Brain microvascular endothelial cell (primary cell): ENCODE results near the gene CD274.
A peak's percentile ranks its signal among the peaks of the same experiment; 100 is the strongest.

Experiments used
- DNase-seq: peaks from one replicate; pipeline ENCODE4 v3.0.0-alpha.2; 2020
- H3K27ac ChIP-seq: fragments of 250-450 bp; sonication (Bioruptor Pico); 2 replicates; pipeline ENCODE4 v1.5.1; 2020; ENCODE audit warnings: mild to moderate bottlenecking, moderate library complexity
- H3K27me3 ChIP-seq: fragments of 250-450 bp; sonication (Bioruptor Pico); replicated peaks from 2 replicates; pipeline ENCODE4 v1.5.1; 2020; ENCODE audit warnings: mild to moderate bottlenecking
- H3K36me3 ChIP-seq: fragments of 250-450 bp; sonication (Bioruptor Pico); replicated peaks from 2 replicates; pipeline ENCODE4 v1.5.1; 2020; ENCODE audit warnings: mild to moderate bottlenecking
- H3K4me3 ChIP-seq: 2 replicates; pipeline ENCODE4 v1.5.1; 2011; ENCODE audit warnings: low read depth, mild to moderate bottlenecking, control low read depth, low read length, moderate library complexity
- in situ Hi-C: cut with HindIII; loops from 2 replicates; pipeline ENCODE4 v1.10.0; 2017; ENCODE audit warnings: low sequenced_read_pairs, low pct_ligation_motif_present
- TF ChIP-seq, protein P1 (sequence below): IDR thresholded peaks from 2 replicates; pipeline ENCODE4 v1.5.1; 2011; ENCODE audit warnings: low read depth, mild to moderate bottlenecking, moderate library complexity, low read length, control low read depth, inconsistent platforms; ENCODE audit errors: missing control alignments

Gene CD274

DNA sequence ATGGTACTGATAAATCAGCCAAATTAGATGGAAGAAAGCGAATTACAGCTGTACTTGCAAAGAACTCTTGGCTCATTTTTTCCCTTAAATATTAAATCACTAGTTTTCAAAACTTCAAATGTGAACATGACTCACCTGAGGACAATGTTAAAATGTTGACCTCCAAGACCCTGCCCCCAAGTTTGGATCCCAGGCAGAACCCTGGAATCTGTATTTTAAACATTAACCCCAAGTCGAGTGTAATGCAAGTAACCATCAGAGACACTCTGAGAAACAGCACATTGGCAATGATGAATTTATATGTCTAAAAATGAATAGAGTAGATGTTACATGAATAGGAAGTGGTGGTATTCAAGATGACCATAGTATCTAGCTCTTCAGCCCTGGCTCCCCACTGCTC is 2.3 kb upstream of the CD274 start:
- Histone ChIP-seq H3K27ac (no peak overlapping the region), H3K36me3 (no peaks in the 10 kb centered on the region), H3K27me3 (no peaks in the 10 kb centered on the region), H3K4me3 (no peak overlapping the region)
- TF ChIP-seq, protein P1, sequence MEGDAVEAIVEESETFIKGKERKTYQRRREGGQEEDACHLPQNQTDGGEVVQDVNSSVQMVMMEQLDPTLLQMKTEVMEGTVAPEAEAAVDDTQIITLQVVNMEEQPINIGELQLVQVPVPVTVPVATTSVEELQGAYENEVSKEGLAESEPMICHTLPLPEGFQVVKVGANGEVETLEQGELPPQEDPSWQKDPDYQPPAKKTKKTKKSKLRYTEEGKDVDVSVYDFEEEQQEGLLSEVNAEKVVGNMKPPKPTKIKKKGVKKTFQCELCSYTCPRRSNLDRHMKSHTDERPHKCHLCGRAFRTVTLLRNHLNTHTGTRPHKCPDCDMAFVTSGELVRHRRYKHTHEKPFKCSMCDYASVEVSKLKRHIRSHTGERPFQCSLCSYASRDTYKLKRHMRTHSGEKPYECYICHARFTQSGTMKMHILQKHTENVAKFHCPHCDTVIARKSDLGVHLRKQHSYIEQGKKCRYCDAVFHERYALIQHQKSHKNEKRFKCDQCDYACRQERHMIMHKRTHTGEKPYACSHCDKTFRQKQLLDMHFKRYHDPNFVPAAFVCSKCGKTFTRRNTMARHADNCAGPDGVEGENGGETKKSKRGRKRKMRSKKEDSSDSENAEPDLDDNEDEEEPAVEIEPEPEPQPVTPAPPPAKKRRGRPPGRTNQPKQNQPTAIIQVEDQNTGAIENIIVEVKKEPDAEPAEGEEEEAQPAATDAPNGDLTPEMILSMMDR: no peak
- DNase-seq: no peak
- in situ Hi-C loops: loop anchor here (25.0 kb wide), 1 partner anchor 139 kb away; no protein-coding TSS in a partner anchor

DNA sequence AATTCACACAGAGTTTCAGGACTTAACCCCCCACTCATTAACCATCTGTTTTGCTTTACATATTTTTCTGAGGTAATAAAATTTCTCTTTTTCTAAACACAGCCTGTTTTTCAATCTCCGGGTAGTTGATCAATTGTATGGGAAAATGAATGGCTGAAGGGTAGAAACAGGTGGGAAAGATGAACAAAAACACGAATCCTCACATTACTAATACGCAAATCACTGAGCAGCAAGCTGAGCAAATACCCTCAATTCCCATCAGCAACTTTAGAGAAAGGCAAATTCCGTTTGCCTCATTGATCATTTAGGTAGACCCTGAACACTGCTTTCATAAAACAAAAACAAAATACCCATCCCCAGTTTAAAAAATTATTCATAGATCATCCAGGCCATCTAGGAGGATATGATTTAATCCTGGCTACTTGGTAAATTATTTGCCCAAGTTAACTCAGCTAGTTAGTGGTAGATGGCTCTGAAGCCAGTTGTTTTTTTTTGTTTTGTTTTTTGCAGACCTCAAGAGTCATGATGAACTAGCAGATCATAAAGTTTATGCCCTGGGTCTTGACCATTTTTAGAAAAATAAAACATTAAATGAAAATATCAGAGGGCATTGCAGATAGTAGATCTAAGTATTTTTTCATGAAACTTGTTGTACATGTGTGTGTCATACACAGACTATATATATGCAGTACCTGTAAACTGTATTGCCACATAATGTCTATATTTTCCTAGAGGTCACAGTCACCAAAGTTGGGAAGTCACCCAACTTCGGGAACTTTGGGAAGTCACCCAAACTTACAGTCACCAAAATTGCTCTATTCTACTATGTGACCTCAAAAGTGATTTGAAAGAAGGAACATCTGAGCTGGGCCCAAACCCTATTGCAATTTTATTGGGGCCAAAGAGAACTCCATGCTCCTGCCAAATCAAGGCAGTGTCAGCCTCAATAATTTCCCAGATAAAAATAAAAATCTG is 1.6 kb upstream of the CD274 start:
- TF ChIP-seq, protein P1: no peak
- H3K4me3 ChIP-seq: no peak overlapping the region
- DNase-seq: no peak
- H3K27me3 ChIP-seq: no peaks in the 10 kb centered on the region
- H3K27ac ChIP-seq: no peak overlapping the region
- in situ Hi-C loops: loop anchor here (25.0 kb wide), 1 partner anchor 139 kb away; no protein-coding TSS in a partner anchor
- H3K36me3 ChIP-seq: no peaks in the 10 kb centered on the region

DNA sequence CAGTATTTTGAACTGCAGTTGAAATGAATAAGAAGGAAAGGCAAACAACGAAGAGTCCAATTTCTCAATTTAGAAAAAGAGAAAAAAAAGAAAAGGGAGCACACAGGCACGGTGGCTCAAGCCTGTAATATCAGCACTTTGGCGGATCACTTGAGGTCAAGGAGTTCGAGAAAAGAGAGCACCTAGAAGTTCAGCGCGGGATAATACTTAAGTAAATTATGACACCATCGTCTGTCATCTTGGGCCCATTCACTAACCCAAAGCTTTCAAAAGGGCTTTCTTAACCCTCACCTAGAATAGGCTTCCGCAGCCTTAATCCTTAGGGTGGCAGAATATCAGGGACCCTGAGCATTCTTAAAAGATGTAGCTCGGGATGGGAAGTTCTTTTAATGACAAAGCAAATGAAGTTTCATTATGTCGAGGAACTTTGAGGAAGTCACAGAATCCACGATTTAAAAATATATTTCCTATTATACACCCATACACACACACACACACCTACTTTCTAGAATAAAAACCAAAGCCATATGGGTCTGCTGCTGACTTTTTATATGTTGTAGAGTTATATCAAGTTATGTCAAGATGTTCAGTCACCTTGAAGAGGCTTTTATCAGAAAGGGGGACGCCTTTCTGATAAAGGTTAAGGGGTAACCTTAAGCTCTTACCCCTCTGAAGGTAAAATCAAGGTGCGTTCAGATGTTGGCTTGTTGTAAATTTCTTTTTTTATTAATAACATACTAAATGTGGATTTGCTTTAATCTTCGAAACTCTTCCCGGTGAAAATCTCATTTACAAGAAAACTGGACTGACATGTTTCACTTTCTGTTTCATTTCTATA is 602 bp upstream of the CD274 start:
- H3K4me3 ChIP-seq: peak overlapping the region; percentile 71
- H3K27me3 ChIP-seq: no peaks in the 10 kb centered on the region
- DNase-seq: no peak
- peak overlapping the region; percentile 5 for H3K27ac ChIP-seq
- H3K36me3 ChIP-seq: no peaks in the 10 kb centered on the region
- in situ Hi-C loops: loop anchor here (25.0 kb wide), 1 partner anchor 138 kb away; no protein-coding TSS in a partner anchor
- TF ChIP-seq, protein P1: no peak

DNA sequence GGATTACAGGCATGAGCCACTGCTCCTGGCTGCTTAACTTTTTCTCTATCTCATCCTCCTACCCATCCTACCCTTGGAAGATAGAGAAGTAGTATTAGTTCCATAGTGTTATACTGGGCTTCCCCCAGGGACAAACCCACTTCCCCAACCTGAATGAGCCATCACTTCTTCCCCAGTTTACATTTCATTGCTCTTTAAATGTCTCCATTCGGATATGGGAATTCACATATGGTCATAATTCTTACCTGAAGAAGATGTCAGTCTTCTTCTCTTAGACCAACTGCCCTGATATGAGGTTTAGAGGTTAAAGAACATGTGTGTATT is 1.9 kb downstream of the CD274 start:
- Histone ChIP-seq H3K27me3 (no peaks in the 10 kb centered on the region), H3K36me3 (no peaks in the 10 kb centered on the region), H3K4me3 (no peak overlapping the region), H3K27ac (no peak overlapping the region)
- no peak for DNase-seq
- in situ Hi-C loops: no loop called here
- TF ChIP-seq, protein P1: no peak

DNA sequence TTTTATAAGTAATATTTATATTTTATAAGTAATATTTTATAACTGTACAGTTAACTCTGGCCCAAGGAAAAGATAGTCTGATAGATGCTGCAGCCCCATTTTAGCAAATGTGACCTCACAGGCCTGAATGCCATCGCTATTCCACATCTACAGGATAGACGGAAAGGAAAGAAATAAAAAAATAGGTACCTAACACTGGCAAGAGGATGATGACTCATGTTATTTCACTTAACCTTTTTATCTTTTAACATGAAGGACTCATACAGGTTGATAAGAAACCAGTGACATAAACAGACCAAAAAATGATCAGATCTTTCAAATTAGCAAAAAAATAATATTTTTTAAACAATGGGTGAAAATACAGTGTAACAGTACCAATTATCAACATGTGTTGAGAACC is 2.7 kb downstream of the CD274 start:
- Histone ChIP-seq H3K4me3 (no peak overlapping the region), H3K27ac (no peak overlapping the region)

More for the DNA sequence above, 2.7 kb downstream of the CD274 start:
- no peak for DNase-seq
- H3K36me3 ChIP-seq: no peaks in the 10 kb centered on the region
- no peaks in the 10 kb centered on the region for H3K27me3 ChIP-seq
- in situ Hi-C loops: no loop called here
- TF ChIP-seq, protein P1: no peak
